Measurements from ENCODE around the gene COG7. TPM values are rescaled to one million over a fixed set of nuclear protein-coding genes. Genes with fewer than 3 reads are reported as not detected.

The COG7 gene
- total RNA-seq, 1 donor from 2014 or later = 21.4 TPM

DNA sequence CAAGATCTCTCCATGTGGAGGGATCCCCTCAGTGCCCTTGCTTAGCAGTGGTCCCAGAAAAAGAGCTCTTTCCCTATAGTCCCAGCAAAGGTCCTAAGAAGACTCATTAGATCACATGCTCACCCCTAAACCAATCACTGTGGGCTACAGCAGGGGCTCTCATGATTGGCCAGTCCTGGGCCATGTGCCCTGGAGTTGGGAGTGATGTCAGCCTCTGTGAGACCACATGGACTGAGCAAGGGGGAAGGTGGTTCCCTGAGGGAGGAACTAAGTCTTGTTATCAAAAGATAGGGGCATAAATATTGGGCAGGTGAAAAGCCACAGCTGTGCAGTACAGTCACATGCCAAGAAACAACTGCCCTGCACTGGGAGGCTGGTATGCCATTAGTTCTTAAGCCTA lies 99.5 kb downstream of the COG7 start:
- Histone ChIP-seq H3K27me3 (no peaks in the 10 kb centered on the region), H3K27ac (no peak overlapping the region), H3K9me3 (no peaks in the 10 kb centered on the region), H3K4me1 (no peaks in the 10 kb centered on the region), H3K4me3 (no peak overlapping the region), H3K36me3 (no peaks in the 10 kb centered on the region)
- intact Hi-C loops (cut with DNase I) = no loop called here
- DNase-seq (ENCODE audit: extremely low spot score in 2 of 2) = no peak
- TF ChIP-seq POLR2AphosphoS5 (IDR thresholded peaks at IDR 0.05; ENCODE audit: insufficient read depth in 1 of 2, low read depth in 1 of 2) (no peak), CTCF (IDR thresholded peaks at IDR 0.05) (no peak), POLR2A (IDR thresholded peaks at IDR 0.05) (no peak)

DNA sequence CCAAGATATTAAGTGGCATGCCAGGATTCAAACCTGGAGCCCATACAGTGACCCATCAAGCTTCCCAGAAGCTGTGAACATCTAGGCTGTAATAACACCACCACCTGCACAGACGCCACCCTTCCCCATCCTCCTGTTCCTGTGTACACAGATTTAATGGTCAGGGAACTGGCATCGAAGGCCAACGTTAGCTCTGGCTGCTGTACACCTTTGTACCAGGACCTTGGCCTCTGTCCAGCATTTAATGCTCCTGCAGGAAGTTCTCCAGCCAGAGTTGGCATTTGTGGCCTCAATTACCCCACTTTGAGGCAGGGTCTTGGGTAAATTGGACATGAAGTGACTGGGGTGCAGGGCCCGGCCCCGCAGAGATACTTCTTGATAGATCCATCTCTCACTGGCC lies 101.6 kb downstream of the COG7 start:
- no peak overlapping the region for H3K4me3 ChIP-seq
- no peak overlapping the region for H3K27ac ChIP-seq
- no peak for TF ChIP-seq CTCF (IDR thresholded peaks at IDR 0.05)
- no peak for TF ChIP-seq POLR2A (IDR thresholded peaks at IDR 0.05)
- TF ChIP-seq POLR2AphosphoS5 (IDR thresholded peaks at IDR 0.05; ENCODE audit: insufficient read depth in 1 of 2, low read depth in 1 of 2) = no peak
- no peaks in the 10 kb centered on the region for H3K27me3 ChIP-seq
- no peaks in the 10 kb centered on the region for H3K9me3 ChIP-seq
- H3K36me3 ChIP-seq = no peaks in the 10 kb centered on the region
- DNase-seq (ENCODE audit: extremely low spot score in 2 of 2) = no peak
- intact Hi-C loops (cut with DNase I) = no loop called here
- no peaks in the 10 kb centered on the region for H3K4me1 ChIP-seq

GRCh38 chr16:23348579-23349469 lies 104.2 kb downstream of the COG7 start:
- no peaks in the 10 kb centered on the region for H3K27me3 ChIP-seq
- no peak overlapping the region for H3K4me3 ChIP-seq
- intact Hi-C loops (cut with DNase I) = no loop called here
- H3K9me3 ChIP-seq = no peaks in the 10 kb centered on the region
- no peaks in the 10 kb centered on the region for H3K36me3 ChIP-seq
- TF ChIP-seq POLR2A (IDR thresholded peaks at IDR 0.05) = no peak
- no peak for TF ChIP-seq POLR2AphosphoS5 (IDR thresholded peaks at IDR 0.05; ENCODE audit: insufficient read depth in 1 of 2, low read depth in 1 of 2)
- TF ChIP-seq CTCF (IDR thresholded peaks at IDR 0.05) = no peak
- no peaks in the 10 kb centered on the region for H3K4me1 ChIP-seq
- no peak for DNase-seq (ENCODE audit: extremely low spot score in 2 of 2)
- no peak overlapping the region for H3K27ac ChIP-seq

DNA sequence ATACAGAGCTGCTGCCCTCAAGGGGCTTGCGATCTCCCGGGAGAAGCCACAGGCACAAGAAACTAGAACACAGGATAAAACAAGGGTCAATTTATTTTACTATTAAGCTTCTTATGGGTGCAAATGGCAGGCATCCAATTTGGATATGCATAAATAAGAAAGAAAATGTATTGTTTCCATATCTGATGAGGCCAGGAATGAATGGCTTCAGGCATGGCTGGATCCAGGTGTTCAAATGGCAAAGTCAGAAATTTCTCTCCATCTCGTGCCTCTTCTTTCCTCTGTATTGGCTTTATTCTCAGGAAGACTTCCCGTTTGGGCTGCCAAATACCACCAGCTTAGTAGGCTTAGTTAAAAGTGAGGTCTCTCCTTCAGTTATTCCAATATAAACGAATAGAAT lies 107.8 kb downstream of the COG7 start:
- no peak overlapping the region for H3K27ac ChIP-seq
- no peaks in the 10 kb centered on the region for H3K27me3 ChIP-seq
- intact Hi-C loops (cut with DNase I) = no loop called here
- no peak overlapping the region for H3K4me3 ChIP-seq
- no peaks in the 10 kb centered on the region for H3K4me1 ChIP-seq
- no peaks in the 10 kb centered on the region for H3K9me3 ChIP-seq
- no peak for DNase-seq (ENCODE audit: extremely low spot score in 2 of 2)
- no peaks in the 10 kb centered on the region for H3K36me3 ChIP-seq
- TF ChIP-seq POLR2A (IDR thresholded peaks at IDR 0.05) (no peak), CTCF (IDR thresholded peaks at IDR 0.05) (no peak)

Data from vagina (tissue), 2 donors.